ENCODE data around the gene LRIT1. TPM values are rescaled to one million over a fixed set of nuclear protein-coding genes. Genes with fewer than 3 reads are reported as not detected.

The LRIT1 gene
- total and polyA plus RNA-seq, 12 donors, result 0.06 TPM; not detected in 11

- intact Hi-C loops (cut with DNase I), result no loop called here
- Histone ChIP-seq H3K27me3 (no peaks in the 10 kb centered on the region), H3K9me3 (replicated peaks in 1 of 3) (no peaks in the 10 kb centered on the region), H3K27ac (no peak overlapping the region), H3K36me3 (replicated peaks in 1 of 2) (no peaks in the 10 kb centered on the region), H3K4me1 (replicated peaks in 1 of 2) (no peaks in the 10 kb centered on the region), H3K4me3 (no peak overlapping the region)
- TF ChIP-seq POLR2A (IDR thresholded peaks at IDR 0.05) (no peak), CTCF (IDR thresholded peaks at IDR 0.05) (no peak)
- 76 to 87% (median 83%) methylated on average over 5 to 6 of the region's 6 CpGs for WGBS, 4 donors
- peak in 1 of 7 donors; percentile 33 for DNase-seq
These were observed 6.2 kb upstream of the LRIT1 start for GRCh38 chr10:84247496-84247895.

- TF ChIP-seq POLR2A (IDR thresholded peaks at IDR 0.05) (no peak), CTCF (IDR thresholded peaks at IDR 0.05) (no peak)
- no peak for DNase-seq
- Histone ChIP-seq H3K27me3 (no peaks in the 10 kb centered on the region), H3K4me1 (replicated peaks in 1 of 2) (no peaks in the 10 kb centered on the region), H3K4me3 (no peak within 1 kb of the TSS), H3K9me3 (replicated peaks in 1 of 3) (no peaks in the 10 kb centered on the region), H3K36me3 (replicated peaks in 1 of 2) (no peaks in the 10 kb centered on the region), H3K27ac (no peak within 1 kb of the TSS)
- intact Hi-C loops (cut with DNase I), result no loop called here
- WGBS, 4 donors, result 67 to 70% (median 68%) methylated on average over 6 to 9 of the region's 9 CpGs
These were observed 3.4 kb upstream of the LRIT1 start, which contains the start of gene RGR for GRCh38 chr10:84244651-84245270. Gene RGR, plus strand, starts transcription at chr10:84245053. Its CDS starts 38 bp downstream, at chr10:84245091.

GRCh38 chr10:84243759-84244158 is 2.4 kb upstream of the LRIT1 start:
- no peak overlapping the region for H3K27ac ChIP-seq
- WGBS, 4 donors, result 88 to 100% (median 96%) methylated on average over 3 of the region's 3 CpGs

GRCh38 chr10:84238909-84239308 is 2.4 kb downstream of the LRIT1 start:
- no peaks in the 10 kb centered on the region for H3K4me1 ChIP-seq (replicated peaks in 1 of 2)
- H3K27ac ChIP-seq, result no peak overlapping the region
- 82 to 90% (median 87%) methylated on average over 3 of the region's 3 CpGs for WGBS, 4 donors
- H3K9me3 ChIP-seq (replicated peaks in 1 of 3), result no peaks in the 10 kb centered on the region
- intact Hi-C loops (cut with DNase I), result no loop called here
- no peak for DNase-seq
- no peaks in the 10 kb centered on the region for H3K36me3 ChIP-seq (replicated peaks in 1 of 2)
- TF ChIP-seq CTCF (IDR thresholded peaks at IDR 0.05), result no peak
- no peak for TF ChIP-seq POLR2A (IDR thresholded peaks at IDR 0.05)
- H3K27me3 ChIP-seq, result no peaks in the 10 kb centered on the region
- H3K4me3 ChIP-seq, result no peak overlapping the region

More at GRCh38 chr10:84243759-84244158, 2.4 kb upstream of the LRIT1 start:
- no peak for TF ChIP-seq CTCF (IDR thresholded peaks at IDR 0.05)
- no peak for TF ChIP-seq POLR2A (IDR thresholded peaks at IDR 0.05)
- H3K4me3 ChIP-seq, result no peak overlapping the region
- H3K4me1 ChIP-seq (replicated peaks in 1 of 2), result no peaks in the 10 kb centered on the region
- no peaks in the 10 kb centered on the region for H3K27me3 ChIP-seq
- no peaks in the 10 kb centered on the region for H3K36me3 ChIP-seq (replicated peaks in 1 of 2)
- intact Hi-C loops (cut with DNase I), result no loop called here
- DNase-seq, result no peak
- H3K9me3 ChIP-seq (replicated peaks in 1 of 3), result no peaks in the 10 kb centered on the region
